H1 (cell line): ENCODE data around the gene ANKRD62. TPM values are rescaled to one million over a fixed set of nuclear protein-coding genes. Genes with fewer than 3 reads are reported as not detected.

Experiments
- CTCF ChIA-PET: fragments of 300-600 bp; sonication (Branson Sonifier 250); formaldehyde crosslinking; loops from one replicate; lab custom pipeline; 2021; ENCODE audit not compliant: partially characterized antibody; lab: Charles Lee
- POLR2A ChIA-PET: fragments of 300-600 bp; sonication (Branson Sonifier 250); formaldehyde crosslinking; loops from one replicate; lab custom pipeline; 2021; ENCODE audit warnings: inconsistent platforms; ENCODE audit not compliant: partially characterized antibody; lab: Charles Lee
- DNase-seq, 2 experiments: peaks; one replicate each; pipeline versions ENCODE4 v3.0.0 to v3.0.0-alpha.2; 2010 to 2022; ENCODE audit warnings: low spot score in 2 of 2, low read depth in 1 of 2, mixed read lengths in 1 of 2
- FAIRE-seq: peaks from 2 replicates; lab custom pipeline; 2011; peaks lifted over from hg19 to GRCh38; lab: Jason Lieb, UNC
- H2AFZ ChIP-seq: 2 replicates; pipeline ENCODE4 v1.8.1; 2012; ENCODE audit warnings: low read length, inconsistent platforms
- H2AK5ac ChIP-seq: 2 replicates; pipeline ENCODE4 v1.6.1; 2013; ENCODE audit warnings: low read depth, low read length
- H2BK120ac ChIP-seq: replicated peaks from 2 replicates; pipeline ENCODE3; 2013; ENCODE audit warnings: low read depth, low read length, inconsistent platforms
- H2BK12ac ChIP-seq: 2 replicates; pipeline ENCODE4 v1.6.1; 2013; ENCODE audit warnings: low read depth, low read length
- H2BK15ac ChIP-seq: 2 replicates; pipeline ENCODE4 v1.6.1; 2013; ENCODE audit warnings: low read length
- H2BK20ac ChIP-seq: 2 replicates; pipeline ENCODE4 v1.6.1; 2013; ENCODE audit warnings: low read length
- H2BK5ac ChIP-seq: 2 replicates; pipeline ENCODE4 v1.6.1; 2013; ENCODE audit warnings: low read depth, low read length
- H3K14ac ChIP-seq: 2 replicates; pipeline ENCODE4 v1.6.1; 2013; ENCODE audit warnings: inconsistent platforms; ENCODE audit not compliant: insufficient read length
- H3K18ac ChIP-seq: 2 replicates; pipeline ENCODE4 v1.6.1; 2013; ENCODE audit warnings: low read length; ENCODE audit errors: extremely low read depth
- H3K23ac ChIP-seq: 2 replicates; pipeline ENCODE4 v1.6.1; 2013; ENCODE audit warnings: inconsistent platforms; ENCODE audit not compliant: insufficient read length
- H3K23me2 ChIP-seq: 2 replicates; pipeline ENCODE4 v1.6.1; 2013; ENCODE audit warnings: low read depth, low read length
- H3K27ac ChIP-seq: 2 replicates; pipeline ENCODE4 v1.6.1; 2011; ENCODE audit warnings: low read depth, low read length, inconsistent platforms
- H3K27me3 ChIP-seq, 4 experiments: replicated peaks in 1 of 4; 1 replicate in 1 of 4; 2 replicates in 3 of 4; pipeline versions ENCODE4 v1.6.1 to v1.8.1; 2011 to 2013; ENCODE audit warnings: low read length in 3 of 4, mild to moderate bottlenecking in 3 of 4, inconsistent platforms in 2 of 4, mixed read lengths in 2 of 4, moderate library complexity in 1 of 4; ENCODE audit not compliant: control insufficient read depth in 3 of 4, insufficient read depth in 3 of 4; ENCODE audit errors: extremely low read depth in 1 of 4
- H3K36me3 ChIP-seq, 4 experiments: 2 replicates each; pipeline versions ENCODE4 v1.6.1 to v1.8.1; 2011 to 2013; ENCODE audit warnings: mild to moderate bottlenecking in 4 of 4, low read length in 3 of 4, moderate library complexity in 2 of 4, control low read depth in 1 of 4, inconsistent platforms in 1 of 4; ENCODE audit not compliant: insufficient read depth in 4 of 4, control insufficient read depth in 2 of 4
- H3K4ac ChIP-seq: replicated peaks from 2 replicates; pipeline ENCODE3; 2013; ENCODE audit warnings: low read length, low read depth, mixed read lengths, inconsistent platforms; ENCODE audit not compliant: insufficient read length
- H3K4me1 ChIP-seq, 4 experiments: replicated peaks in 1 of 4; 1 replicate in 1 of 4; 2 replicates in 3 of 4; pipeline versions ENCODE4 v1.6.1 to v1.8.1; 2011 to 2013; ENCODE audit warnings: low read length in 3 of 4, inconsistent platforms in 2 of 4, mixed read lengths in 1 of 4; ENCODE audit not compliant: insufficient read depth in 4 of 4, control insufficient read depth in 3 of 4
- H3K4me2 ChIP-seq, 2 experiments: 2 replicates each; pipeline versions ENCODE4 v1.6.1 to v1.8.1; 2011 to 2013; ENCODE audit warnings: low read depth in 2 of 2, low read length in 2 of 2, control low read depth in 1 of 2, inconsistent platforms in 1 of 2, mild to moderate bottlenecking in 1 of 2; ENCODE audit not compliant: insufficient read depth in 1 of 2
- H3K4me3 ChIP-seq, 4 experiments: fragments of 200-600, 300-600 bp in 1 of 4; sonication (generic), shearing (Covaris generic), sonication (Bioruptor Twin) in 1 of 4; 2 replicates each; pipeline versions ENCODE4 v1.5.1 to v1.8.1; 2011 to 2016; ENCODE audit warnings: low read length in 4 of 4, low read depth in 3 of 4, control low read depth in 2 of 4, inconsistent platforms in 2 of 4, mild to moderate bottlenecking in 2 of 4, mixed read lengths in 1 of 4, moderate library complexity in 1 of 4; ENCODE audit not compliant: insufficient read depth in 2 of 4; ENCODE audit errors: extremely low read depth in 1 of 4
- H3K56ac ChIP-seq: replicated peaks from 2 replicates; pipeline ENCODE3; 2013; ENCODE audit warnings: low read depth, mild to moderate bottlenecking, mixed read lengths, low read length, inconsistent platforms; ENCODE audit not compliant: insufficient read length
- H3K79me1 ChIP-seq: 2 replicates; pipeline ENCODE4 v1.6.1; 2013; ENCODE audit warnings: low read depth, low read length, control low read depth
- H3K79me2 ChIP-seq, 2 experiments: 2 replicates each; pipeline versions ENCODE4 v1.6.1 to v1.8.1; 2012 to 2013; ENCODE audit warnings: low read length in 2 of 2, mild to moderate bottlenecking in 2 of 2, inconsistent platforms in 1 of 2; ENCODE audit not compliant: insufficient read depth in 2 of 2, control insufficient read depth in 1 of 2
- H3K9ac ChIP-seq, 4 experiments: replicated peaks in 1 of 4; 1 replicate in 1 of 4; 2 replicates in 3 of 4; pipeline versions ENCODE4 v1.6.1 to v1.8.1; 2011 to 2013; ENCODE audit warnings: low read depth in 3 of 4, low read length in 3 of 4, control low read depth in 2 of 4, mild to moderate bottlenecking in 2 of 4, moderate library complexity in 2 of 4, inconsistent platforms in 1 of 4; ENCODE audit errors: extremely low read depth in 1 of 4
- H3K9me3 ChIP-seq, 2 experiments: 2 replicates each; pipeline versions ENCODE4 v1.6.1 to v1.8.1; 2012 to 2013; ENCODE audit warnings: mild to moderate bottlenecking in 2 of 2, moderate library complexity in 2 of 2, control low read depth in 1 of 2, inconsistent platforms in 1 of 2, low read depth in 1 of 2, low read length in 1 of 2, mixed read lengths in 1 of 2; ENCODE audit not compliant: insufficient read depth in 2 of 2
- H4K20me1 ChIP-seq, 2 experiments: replicated peaks in 1 of 2; 2 replicates each; pipeline versions ENCODE3 to v1.8.1; 2011 to 2013; ENCODE audit warnings: inconsistent platforms in 2 of 2, low read length in 2 of 2, mild to moderate bottlenecking in 1 of 2; ENCODE audit not compliant: insufficient read depth in 2 of 2, control insufficient read depth in 1 of 2
- H4K5ac ChIP-seq: 2 replicates; pipeline ENCODE4 v1.6.1; 2013; ENCODE audit warnings: low read length, low read depth, mixed read lengths, inconsistent platforms; ENCODE audit not compliant: insufficient read length
- H4K8ac ChIP-seq: 2 replicates; pipeline ENCODE4 v1.8.0; 2013; ENCODE audit warnings: mild to moderate bottlenecking, moderate library complexity, low read length, inconsistent platforms; ENCODE audit not compliant: insufficient read depth; ENCODE audit errors: extremely low read depth
- H4K91ac ChIP-seq: replicated peaks from 2 replicates; pipeline ENCODE3; 2013; ENCODE audit warnings: low read length, mixed read lengths, inconsistent platforms; ENCODE audit not compliant: insufficient read length
- BCL11A ChIP-seq, 2 experiments: IDR thresholded peaks; one replicate each; pipeline ENCODE4 v1.6.1; 2011; ENCODE audit warnings: low read depth in 2 of 2, low read length in 2 of 2, mild to moderate bottlenecking in 2 of 2
- E2F6 ChIP-seq: IDR thresholded peaks from 2 replicates; pipeline ENCODE4 v1.6.1; 2012; ENCODE audit warnings: inconsistent platforms
- FOSL1 ChIP-seq: IDR thresholded peaks from 2 replicates; pipeline ENCODE4 v1.6.1; 2011; ENCODE audit warnings: mild to moderate bottlenecking, low read depth, low read length, moderate library complexity; ENCODE audit not compliant: insufficient read depth
- RAD21 ChIP-seq, 2 experiments: IDR thresholded peaks in 1 of 2; conservative IDR thresholded peaks in 1 of 2; 2 replicates each; pipeline ENCODE4 v1.6.1; 2011; ENCODE audit warnings: low read depth in 2 of 2, low read length in 2 of 2, improper control_type of control experiment in 1 of 2, inconsistent platforms in 1 of 2, mild to moderate bottlenecking in 1 of 2, moderate library complexity in 1 of 2
- RBBP5 ChIP-seq: IDR thresholded peaks from 2 replicates; pipeline ENCODE4 v1.7.1; 2012; ENCODE audit warnings: low read depth, mild to moderate bottlenecking, inconsistent platforms, low read length, moderate library complexity, borderline replicate concordance
- RNF2 ChIP-seq: fragments of 200-900, 300-1000 bp; sonication (generic); IDR thresholded peaks from 2 replicates; pipeline ENCODE4 v1.7.1; 2016; ENCODE audit warnings: borderline replicate concordance, low read depth, mild to moderate bottlenecking, antibody characterized with exemption, low read length; ENCODE audit not compliant: poor library complexity, severe bottlenecking; ENCODE audit errors: missing control alignments
- SP2 ChIP-seq: IDR thresholded peaks from 2 replicates; pipeline ENCODE4 v1.6.1; 2012; ENCODE audit warnings: mild to moderate bottlenecking, low read length, inconsistent platforms
- WGBS, 2 experiments: shearing (Covaris generic) in 1 of 2; methylation state at CpG; one replicate each; pipeline versions ENCODE4 v1.1.6 to v1.1.7; 2013 to 2015; ENCODE audit warnings: low lambda C conversion rate in 2 of 2, mixed read lengths in 2 of 2, inconsistent platforms in 1 of 2, low coverage in 1 of 2, missing lambda C conversion rate in 1 of 2; ENCODE audit not compliant: insufficient replicate concordance in 2 of 2, insufficient coverage in 1 of 2, insufficient read length in 1 of 2; ENCODE audit errors: extremely low coverage in 1 of 2, missing lambda C conversion rate in 1 of 2; 5-methylcytosine and 5-hydroxymethylcytosine counted together
- polyA plus RNA-seq, 7 experiments: library from polyadenylated mRNA; depleted of rRNA in 3 of 7; stranded (reverse) in 5 of 7; unstranded in 2 of 7; fragments of >200 nt in 5 of 7; fragments of 200-250 nt in 2 of 7; gene quantifications; 1 replicate in 5 of 7; 2 replicates in 1 of 7; 4 replicates in 1 of 7; pipeline versions ENCODE4 v1.2.1 to v1.2.3, GENCODE V29; 2011 to 2013; ENCODE audit warnings: missing spikeins in 2 of 7, mixed read lengths in 2 of 7
- total RNA-seq: library from RNA; stranded (reverse); fragmentation: NEBNext Ultra II Directional; extraction: Animal tissue kit (Norgen Biotek cat#: 25700); gene quantifications from 2 replicates; pipeline ENCODE4 v1.2.1, GENCODE V29; 2021

Gene ANKRD62
- total and polyA plus RNA-seq, 2 of the 8 experiments (the other 6 are each of a cell fraction or from before 2014, with no cell fraction given): not detected

GRCh38 chr18:12061685-12062084 lies 32.0 kb upstream of the ANKRD62 start:
- Histone ChIP-seq H3K27ac (no peak overlapping the region), H3K23me2 (0 out of 2 replicates have a peak, but pooled peaks cover 1% of the 10 kb centered on the region), H3K56ac (no peak overlapping the region), H2BK5ac (no peak overlapping the region), H3K9ac (no peak overlapping the region), H3K23ac (no peak overlapping the region), H3K4me3 (no peak overlapping the region), H4K20me1 (no peaks in the 10 kb centered on the region), H4K8ac (peak overlapping the region; percentile 25; the same call in 1 of the 2 replicates), H2BK15ac (no peak overlapping the region), H2BK12ac (no peak overlapping the region)
- CTCF ChIA-PET: interaction anchor here (0.8 to 1.9 kb wide), 2 partner anchors 13 to 186 kb away, joined by 3 to 5 read pairs; no protein-coding TSS in a partner anchor
- TF ChIP-seq RBBP5: no peak
- TF ChIP-seq E2F6: no peak
- TF ChIP-seq RAD21 (IDR thresholded peaks at IDR 0.05 in 1 of 2, conservative IDR thresholded peaks at IDR 0.05 in 1 of 2; ENCODE audit: low read depth in 2 of 2, low read length in 2 of 2): no peak
- TF ChIP-seq BCL11A (IDR thresholded peaks at IDR 0.05; ENCODE audit: low read depth in 2 of 2, low read length in 2 of 2): no peak
- no peak for TF ChIP-seq FOSL1
- no peak for TF ChIP-seq RNF2
- TF ChIP-seq SP2: no peak
- TF ChIP-seq, all 59 proteins: peak for 0
- Histone ChIP-seq H4K5ac (no peak overlapping the region), H2AFZ (no peak overlapping the region), H3K9me3 (no peaks in the 10 kb centered on the region; a peak in 1 of 4 replicates), H3K36me3 (no peaks in the 10 kb centered on the region), H3K27me3 (no peaks in the 10 kb centered on the region), H4K91ac (no peak overlapping the region), H3K4ac (no peak overlapping the region), H2BK120ac (no peak overlapping the region), H3K79me1 (no peaks in the 10 kb centered on the region), H2AK5ac (no peak overlapping the region), H3K79me2 (no peaks in the 10 kb centered on the region), H3K4me2 (no peak overlapping the region), H3K4me1 (no peaks in the 10 kb centered on the region; a peak in 1 of 7 replicates), H2BK20ac (no peak overlapping the region), H3K14ac (no peak overlapping the region), H3K18ac (no peak overlapping the region)
- POLR2A ChIA-PET: no interaction called here
- FAIRE-seq (no peak), DNase-seq (no peak)
- 85% methylated on average over 14 of the region's 14 CpGs; no CpG with 5 or more reads in 1 of the 2 experiments for WGBS, 2 experiments
